GM19240 (cell line): ENCODE results near the gene VPS4A.
"Not testable (repeated sequence)": the region's sequence is repeated elsewhere in the genome, so short reads cannot be mapped to it uniquely, and the experiment has no call there.

Source experiments
- DNase-seq: peaks from one replicate; pipeline ENCODE4 v3.0.0; 2011; ENCODE audit warnings: low spot score; ENCODE audit not compliant: insufficient read length

Gene VPS4A

DNA sequence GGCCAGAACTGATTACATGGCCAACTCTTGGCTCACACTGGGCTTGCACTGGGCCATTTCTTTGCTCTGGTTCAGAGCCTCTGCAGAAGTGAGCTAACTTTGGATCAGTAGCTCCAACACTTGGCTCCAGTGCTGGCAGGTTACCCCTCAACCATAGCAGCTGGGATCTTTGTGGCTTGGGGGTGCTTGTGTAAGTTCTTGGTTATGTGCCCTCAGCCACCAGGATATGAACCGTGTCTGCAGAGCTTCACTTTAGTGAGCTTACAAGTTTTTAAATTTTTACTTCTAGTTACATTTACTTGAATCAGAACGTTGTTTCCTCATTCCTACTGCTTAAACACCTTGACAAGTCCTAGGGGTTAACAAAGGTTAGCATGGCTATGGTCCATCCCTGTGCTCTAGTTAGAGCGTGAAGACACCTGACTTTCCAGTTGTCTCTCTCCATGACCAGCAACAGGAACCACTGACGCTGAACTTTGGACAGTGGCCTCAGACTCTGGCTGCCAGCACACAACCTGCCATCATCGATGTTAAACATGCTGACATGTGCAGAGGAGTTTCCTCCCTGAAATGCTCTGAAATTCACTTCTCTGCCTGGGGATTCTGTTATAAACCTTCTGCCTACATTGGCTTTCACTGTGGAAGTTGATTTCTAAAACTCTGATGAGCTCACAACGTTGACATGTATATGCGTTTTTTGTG is 15.2 kb downstream of the VPS4A start:
- no peak for DNase-seq

DNA sequence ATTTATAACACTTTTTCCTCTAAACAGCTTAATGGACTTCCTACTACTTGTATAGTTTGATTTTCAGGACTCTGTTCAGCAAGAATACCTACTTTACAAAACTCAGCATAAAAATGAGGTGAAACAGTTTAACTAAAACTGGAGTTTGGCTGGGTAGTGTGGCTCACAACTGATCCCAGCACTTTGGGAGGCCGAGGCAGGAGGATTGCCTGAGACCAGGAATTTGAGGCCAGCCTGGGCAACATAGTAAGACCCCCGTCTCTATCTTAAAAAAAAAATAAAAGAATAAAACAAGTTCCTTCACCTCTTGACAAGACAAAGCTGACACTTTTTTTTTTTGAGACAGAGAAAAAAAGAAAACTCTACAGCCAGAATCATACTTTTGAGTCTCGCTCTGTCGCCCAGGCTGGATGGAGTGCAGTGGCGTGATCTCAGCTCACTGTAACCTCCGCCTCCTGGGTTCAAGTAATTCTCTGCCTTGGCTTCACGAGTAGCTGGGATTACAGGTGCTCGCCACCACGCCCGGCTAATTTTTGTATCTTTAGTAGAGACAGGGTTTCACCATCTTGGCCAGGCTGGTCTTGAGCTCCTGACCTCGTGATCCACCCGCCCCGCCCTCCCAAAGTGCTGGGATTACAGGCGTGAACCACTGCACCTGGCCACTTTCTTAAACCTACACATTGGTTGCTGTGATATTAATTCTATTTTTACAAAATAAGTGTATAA is 16.6 kb downstream of the VPS4A start:
- DNase-seq: no peak

DNA sequence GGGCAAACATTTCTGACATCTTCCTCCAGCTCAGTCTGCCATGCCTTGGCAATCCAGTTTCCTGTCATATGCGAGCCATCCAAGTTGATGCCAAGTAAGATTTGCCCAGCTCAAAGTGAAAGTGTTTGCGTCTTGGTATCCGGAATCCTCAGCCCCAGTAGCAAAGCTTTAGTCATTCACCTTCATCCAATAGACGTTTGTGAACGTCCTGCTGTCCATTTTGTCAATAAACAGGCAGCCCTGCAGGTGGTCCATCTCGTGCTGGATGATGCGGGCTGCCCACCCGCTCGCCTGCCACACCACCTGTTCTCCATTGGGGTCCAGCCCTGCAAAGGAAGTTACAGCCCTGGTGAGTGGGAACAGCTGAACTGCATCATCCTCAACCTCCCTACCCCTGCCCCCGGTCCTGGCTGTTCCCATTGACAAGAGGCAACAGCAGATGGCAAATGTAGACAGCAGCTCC is 17.7 kb downstream of the VPS4A start:
- no peak for DNase-seq

DNA sequence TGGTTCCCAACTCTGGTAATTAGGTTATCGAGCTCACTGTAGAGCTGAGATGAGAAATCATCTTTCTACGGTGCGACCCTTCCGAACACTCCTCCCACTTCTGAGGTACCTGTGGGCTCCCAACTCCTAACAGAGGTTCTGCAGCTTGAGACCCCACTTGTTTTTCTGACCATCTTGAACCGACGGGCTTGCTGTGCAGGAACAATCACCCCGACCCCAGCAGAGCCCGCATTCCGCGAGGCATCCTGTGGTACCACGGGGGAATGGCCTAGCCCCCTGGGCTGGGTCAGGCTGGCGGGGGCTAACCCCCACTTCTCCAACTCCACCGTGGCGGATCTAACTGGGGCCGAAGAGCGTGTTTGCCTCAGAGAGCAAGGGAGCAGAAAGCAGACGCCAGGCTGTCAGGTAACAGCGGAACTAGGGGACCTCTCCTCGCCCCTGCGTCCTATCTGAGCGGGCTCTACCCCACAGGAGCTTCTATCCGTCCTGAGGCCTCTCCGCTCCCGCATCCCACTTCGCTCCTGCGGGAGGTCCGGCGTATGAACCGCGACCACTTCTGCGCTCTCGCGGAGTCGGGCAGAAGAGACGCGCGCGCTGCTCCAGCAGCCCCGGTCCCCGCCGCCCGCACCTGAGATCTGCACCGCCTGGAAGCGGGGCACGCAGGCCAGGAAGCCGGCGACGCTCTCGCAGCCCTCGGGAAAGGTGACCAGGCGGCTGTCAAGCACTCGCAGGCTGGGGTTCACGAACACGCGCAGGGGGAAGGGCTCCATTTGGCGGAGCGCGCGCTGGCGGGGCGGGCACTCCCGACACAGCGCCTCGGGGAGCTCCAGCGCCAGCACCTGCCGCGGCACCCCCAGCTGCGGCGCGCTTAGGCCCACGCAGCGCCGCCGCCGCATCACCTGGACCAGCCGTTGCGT is 18.5 kb downstream of the VPS4A start:
- DNase-seq: no peak

DNA sequence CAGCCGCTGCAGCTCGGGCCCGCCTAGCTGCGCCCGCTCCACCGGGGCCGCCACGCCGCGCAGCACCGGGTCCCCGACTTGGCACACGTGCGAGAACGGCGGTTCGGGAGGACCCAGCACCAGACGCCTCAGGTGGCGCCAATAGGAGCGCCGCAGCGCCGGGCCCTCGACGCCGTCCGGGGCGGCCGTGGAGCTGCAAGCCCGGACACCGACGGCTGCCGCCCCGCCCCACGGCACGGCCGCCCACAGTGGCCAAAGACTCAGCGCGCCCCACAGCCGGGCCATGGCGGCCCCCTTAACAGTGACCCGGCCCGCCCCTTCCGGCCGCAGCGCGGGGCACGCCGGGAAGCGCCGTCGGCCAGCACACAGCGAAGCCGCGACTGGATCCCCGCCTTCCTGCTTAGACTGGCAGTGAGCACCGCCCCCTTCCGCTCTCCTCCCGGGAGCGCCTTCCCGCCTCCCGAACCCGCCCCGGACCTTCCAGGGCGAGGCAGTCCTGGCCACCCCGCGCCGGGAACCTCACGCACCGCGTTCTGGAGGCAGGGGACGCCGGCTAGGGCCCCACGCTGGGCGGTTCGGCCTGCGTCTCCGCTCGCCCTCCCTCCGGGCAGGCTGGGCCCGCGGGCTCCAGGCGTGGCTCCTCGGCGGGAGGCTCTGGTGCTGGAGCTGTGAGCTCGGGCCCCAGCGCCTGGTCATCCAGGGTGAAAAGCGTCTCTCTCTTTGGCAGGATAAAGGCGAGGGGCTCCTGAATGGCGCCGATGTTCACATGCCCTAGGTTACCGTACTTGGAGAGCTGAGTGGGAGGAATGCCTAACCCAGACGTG is 19.3 kb downstream of the VPS4A start, which contains the start of gene PDF:
TSS of gene PDF (minus strand) at position 303 of the 824 bp plus-strand sequence. CDS start at position 285, 18 bp downstream.
- peak; percentile 90 for DNase-seq

DNA sequence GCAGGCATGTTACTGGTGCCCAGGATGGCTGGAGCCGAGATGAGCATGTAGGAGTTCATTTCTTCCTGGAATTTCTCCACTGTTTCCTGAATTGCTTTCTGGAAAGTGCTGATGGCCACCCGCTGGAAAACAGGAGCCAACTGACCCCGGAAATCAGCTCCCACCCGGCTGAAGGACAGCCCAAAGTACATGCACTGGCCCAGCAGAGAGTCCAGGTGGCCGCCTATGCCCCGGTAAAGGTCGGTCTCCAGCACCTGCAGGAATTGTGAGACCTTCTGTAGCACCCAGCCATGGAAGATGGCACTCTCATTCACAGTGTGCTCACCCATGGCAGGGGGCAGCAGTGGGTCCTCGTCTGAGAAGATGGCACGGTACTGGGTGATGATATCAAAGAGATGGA is 23.5 kb downstream of the VPS4A start:
- DNase-seq: no peak

DNA sequence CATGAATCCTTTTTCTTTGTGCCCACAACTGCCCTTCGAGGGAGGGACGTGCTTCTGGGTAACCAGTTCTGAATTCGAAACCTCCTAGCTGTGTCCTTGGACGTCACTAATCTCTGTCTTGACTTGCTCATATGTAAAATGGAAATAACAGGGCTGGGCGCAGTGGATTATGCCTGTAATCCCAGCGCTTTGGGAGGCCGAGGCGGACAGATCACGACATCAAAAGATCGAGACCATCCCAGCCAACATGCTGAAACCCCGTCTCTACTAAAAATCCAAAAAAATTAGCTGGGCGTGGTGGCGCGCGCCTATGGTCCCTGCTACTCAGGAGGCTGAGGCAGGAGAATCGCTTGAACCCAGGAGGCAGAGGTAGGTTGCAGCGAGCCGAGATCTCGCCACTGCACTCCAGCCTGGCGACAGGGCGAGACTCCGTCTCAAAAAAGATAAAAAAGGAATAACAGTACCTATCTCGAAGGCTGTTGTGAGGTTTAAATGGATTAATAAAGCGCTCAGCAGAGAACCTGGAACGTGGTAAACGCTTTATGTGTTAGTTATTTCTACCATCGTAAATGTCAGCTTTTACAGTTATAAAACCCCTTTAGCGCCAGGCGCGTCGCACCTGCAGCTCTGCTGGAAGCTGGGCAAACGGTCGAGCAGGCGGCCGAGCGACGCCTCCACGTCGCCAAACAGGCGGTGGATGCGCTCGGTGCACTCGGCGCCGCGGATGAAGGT is 27.6 kb downstream of the VPS4A start:
- no peak for DNase-seq

DNA sequence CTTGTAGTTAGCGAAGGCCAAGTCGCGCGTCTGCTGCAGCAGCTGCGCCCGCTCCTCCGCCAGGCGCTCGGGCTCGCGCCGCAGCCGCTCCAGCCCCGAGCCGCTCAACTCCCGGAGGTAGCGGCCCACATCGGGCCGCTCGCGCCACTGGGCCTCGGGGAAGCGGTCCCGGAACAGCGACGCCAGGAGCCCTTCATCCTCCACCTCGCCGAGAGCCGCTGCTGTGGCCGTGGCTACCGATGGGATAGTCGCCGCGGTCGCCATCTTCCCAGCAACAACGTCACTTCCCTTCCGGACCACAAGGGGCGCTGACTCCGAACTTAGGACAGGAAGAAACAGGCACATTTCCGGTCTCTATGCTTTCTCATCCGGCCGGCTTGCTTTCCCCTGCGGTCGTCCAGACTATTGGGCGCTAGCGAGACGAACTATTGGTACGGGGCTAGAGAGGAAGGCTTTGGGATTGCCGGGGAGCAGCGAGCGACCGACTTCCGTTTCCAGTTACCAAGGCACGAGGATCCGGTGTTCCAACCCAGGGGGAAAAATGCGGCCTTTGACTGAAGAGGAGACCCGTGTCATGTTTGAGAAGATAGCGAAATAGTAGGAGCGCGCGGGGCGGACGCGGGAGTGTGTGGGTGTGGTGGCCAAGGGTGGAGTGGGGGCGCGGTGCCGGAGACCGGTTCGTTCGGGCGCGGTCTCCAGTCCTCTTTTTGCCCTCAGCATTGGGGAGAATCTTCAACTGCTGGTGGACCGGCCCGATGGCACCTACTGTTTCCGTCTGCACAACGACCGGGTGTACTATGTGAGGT is 28.3 kb downstream of the VPS4A start, which contains the start of the genes COG8 and NIP7:
TSS of gene COG8 (minus strand) at position 276 of the 806 bp plus-strand sequence. CDS start at position 264, 12 bp downstream.
TSS of gene NIP7 (plus strand) at position 484 of the 806 bp plus-strand sequence. CDS start at position 542, 58 bp downstream.
- peak; percentile 83 for DNase-seq

DNA sequence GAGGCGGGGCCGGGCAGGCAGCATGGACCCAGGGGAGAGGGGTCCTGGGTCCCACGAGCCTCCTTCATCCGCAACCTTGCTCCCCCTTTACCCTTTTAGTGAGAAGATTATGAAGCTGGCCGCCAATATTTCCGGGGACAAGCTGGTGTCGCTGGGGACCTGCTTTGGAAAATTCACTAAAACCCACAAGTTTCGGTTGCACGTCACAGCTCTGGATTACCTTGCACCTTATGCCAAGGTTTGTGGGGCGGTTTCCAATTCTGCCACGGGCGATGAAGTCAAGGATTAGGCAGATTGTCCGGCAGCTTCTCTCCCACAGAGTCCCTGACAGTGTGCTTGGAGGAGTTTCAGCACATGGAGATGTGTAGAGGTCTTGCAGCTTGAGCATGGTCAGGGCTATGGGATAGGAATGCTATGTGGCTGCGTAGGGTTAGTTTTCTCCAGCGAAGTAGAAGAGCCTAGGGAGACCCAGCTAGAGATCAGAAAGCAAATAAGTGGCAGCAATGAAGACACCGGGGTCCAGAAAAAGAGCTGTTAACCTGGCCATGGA is 29.0 kb downstream of the VPS4A start:
- DNase-seq: no peak

DNA sequence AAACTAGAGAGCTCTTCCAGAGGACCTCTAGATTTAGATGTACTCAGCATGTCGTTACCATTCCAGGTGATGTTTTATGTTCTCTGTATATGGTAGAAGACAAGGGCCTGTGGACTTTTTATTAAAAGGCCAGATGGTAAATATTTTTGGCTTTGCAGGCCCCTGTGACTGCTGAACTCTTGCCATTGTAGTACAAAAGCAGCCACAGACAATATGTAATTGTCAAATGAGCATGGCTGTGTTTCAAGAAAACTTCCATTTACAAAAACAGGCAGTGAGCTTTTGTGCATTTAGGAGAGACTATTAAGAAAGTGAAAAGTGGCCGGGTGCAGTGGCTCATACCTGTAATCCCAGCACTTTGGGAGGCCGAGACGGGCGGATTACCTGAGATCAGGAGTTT is 33.0 kb downstream of the VPS4A start:
- DNase-seq: no peak

DNA sequence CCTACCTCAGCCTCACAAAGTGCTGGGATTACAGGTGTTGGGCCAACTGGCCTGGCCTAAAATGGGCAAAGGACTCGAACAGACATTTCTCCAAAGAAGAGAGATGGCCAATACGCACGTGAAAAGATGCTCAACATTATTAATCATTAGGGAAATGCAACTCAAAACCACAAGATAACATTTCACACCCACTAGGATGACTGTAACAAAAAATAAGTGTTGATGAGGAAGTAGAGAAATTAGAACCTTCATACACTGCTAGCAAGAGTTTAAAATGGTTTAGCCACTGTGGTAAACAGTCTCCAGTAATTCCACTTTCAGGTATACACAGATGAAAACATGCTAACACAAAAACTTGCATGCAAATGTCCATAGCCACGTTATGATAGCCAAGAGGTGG is 34.8 kb downstream of the VPS4A start:
- no peak for DNase-seq

DNA sequence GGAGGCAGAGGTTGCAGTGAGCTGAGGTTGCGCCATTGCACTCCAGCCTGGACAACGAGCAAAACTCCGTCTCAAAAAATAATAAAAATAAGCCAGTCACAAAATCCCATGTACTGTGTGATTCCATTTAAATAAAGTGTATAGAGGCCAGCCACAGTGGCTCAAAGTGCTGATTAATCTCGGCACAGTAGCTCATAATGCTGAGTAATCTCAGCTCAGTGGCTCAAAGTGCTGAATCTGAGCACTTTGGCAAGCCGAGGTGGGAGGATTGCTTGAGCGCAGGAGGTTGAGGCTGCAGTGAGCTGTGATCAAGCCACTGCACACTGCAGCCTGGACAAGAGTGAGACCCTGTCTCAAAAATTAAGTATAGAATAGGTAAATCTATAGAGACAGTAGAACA is 35.5 kb downstream of the VPS4A start:
- DNase-seq: no peak

DNA sequence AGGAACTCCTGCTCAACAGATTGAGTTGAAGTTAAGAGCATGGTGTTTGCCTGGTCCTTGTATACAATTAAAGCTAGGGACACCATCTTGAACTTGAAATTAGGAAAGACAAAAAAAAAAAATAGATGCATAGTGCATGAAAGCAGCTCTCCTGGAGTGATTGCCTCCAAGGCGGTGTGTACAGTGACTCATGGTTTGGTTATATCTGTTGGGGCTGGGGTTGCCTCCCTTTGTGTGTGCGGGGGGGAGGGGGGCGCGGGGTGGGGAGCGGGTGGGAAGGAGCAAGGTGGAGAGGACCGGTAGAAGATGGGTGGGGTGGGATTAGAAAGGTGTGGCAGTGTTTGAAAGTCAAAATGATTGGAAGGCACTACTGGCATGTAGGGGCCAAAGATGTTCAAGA is 37.1 kb downstream of the VPS4A start:
- DNase-seq: no peak

DNA sequence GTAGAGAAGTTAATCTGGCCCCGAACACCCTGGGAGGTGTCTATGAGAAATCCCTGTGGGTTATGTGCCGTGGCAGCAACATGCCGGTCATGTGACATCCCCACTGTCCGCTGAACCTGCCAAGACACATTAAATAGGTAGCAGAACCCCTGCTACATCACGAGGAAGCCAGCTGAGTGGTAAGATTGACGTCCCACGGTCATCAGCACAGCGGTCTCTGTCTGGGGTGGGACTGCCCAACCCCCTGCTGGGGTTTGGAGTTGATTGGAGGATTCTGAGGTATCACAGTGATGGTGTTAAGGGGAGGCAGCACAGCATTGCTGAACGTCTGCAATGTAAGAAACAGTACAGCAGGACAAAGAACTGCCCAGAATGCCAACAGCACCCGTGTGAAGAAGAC is 38.4 kb downstream of the VPS4A start:
- DNase-seq: no peak

DNA sequence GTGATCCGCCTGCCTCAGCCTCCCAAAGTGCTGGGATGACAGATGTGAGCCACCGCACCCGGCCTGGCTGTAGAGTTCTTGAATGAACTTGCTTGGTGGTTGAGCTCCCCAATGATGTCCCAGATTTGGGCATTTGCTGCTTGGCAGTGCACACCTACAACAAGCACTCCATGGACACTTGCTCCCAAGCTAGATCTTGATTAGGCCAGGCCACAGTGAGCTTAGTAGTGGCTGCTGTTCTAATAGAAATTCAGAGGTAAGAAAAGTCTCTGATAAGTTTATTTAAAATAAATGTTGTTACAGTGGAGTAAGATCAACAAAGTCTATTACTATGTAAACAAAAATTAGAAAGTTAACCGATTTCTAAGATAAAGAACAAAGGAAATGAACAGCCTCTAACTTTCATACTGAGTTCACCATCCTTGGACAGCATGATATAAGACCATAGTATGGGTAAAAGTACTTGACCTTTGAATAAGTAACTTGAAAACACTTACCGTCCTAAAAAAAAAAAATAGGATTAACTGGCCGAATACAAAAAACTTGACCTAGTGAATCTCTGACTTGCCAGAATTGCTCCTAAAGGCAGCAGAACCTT is 39.5 kb downstream of the VPS4A start:
- DNase-seq: no peak

DNA sequence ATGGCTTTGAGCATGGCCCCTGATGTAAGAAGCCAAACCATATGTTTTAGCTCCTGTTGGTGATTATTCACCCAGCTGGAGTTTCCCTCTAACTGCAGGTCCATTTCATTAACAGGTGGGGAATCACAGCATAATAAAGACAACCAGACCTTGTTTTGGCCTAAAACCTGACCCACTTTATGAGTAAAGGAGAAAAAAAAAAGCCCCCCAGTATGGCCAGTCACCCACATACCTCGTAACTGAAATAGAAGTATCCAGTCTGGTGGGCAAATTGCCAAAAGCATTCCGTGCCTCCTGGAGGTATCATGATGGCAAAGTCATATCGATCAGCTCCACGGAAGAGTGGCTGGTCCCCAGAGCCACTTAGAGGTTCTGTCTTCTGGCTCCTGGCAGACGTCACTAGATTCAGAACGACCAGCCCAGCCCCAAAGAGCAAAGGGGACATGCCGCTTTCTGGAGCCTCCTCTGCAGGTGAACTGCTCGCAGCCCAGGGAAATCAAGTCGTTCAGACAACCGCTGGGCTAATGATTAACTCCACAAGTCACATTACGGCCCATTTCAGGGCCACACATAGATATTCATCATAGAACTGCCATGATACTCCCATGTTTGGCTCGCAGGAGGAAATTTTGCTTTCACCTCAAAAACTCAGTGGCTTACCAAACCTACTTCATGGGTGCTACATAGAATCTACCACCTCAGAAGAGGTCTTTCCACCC is 40.3 kb downstream of the VPS4A start, which contains the start of gene TMED6:
TSS of gene TMED6 (minus strand) at position 478 of the 719 bp plus-strand sequence. CDS start at position 445, 33 bp downstream.
- DNase-seq: no peak

DNA sequence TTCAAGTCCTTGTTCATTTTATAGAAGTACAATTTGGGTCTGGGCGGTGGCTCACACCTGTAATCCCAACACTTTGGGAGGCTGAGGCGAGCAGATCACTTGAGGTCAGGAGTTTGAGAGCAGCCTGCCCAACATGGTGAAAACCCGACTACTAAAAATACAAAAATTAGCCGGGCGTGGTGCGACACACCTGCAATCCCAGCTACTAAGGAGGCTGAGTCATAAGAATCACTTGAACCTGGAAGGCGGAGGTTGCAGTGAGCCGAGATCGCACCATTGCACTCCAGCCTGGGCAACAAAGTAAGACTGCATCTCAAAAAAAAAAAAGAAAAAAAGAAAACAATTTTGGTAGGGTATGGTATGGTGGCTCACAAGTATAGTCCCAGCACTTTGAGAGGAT is 48.9 kb downstream of the VPS4A start:
- not testable (repeated sequence) for DNase-seq
